GM18907 (cell line): Measurements from ENCODE around the gene FAM53B.

Source experiments
- ATAC-seq: cut with Tn5 transposase; IDR thresholded peaks from one replicate; pipeline ENCODE4 v1.9.1; 2021; ENCODE audit warnings: mild to moderate bottlenecking, moderate library complexity; ENCODE audit not compliant: unreplicated experiment

Gene FAM53B

GRCh38 chr10:124639206-124639605 lies 105.0 kb downstream of the FAM53B start:
- no peak for ATAC-seq

- no peak for ATAC-seq
These were observed 106.4 kb downstream of the FAM53B start for GRCh38 chr10:124637746-124638145.

- ATAC-seq: no peak
These were observed 107.0 kb downstream of the FAM53B start for GRCh38 chr10:124637091-124637700.

- no peak for ATAC-seq
These were observed 107.7 kb downstream of the FAM53B start for GRCh38 chr10:124636271-124636995.

GRCh38 chr10:124632566-124632965 lies 111.6 kb downstream of the FAM53B start:
- no peak for ATAC-seq

- ATAC-seq: no peak
These were observed 112.1 kb downstream of the FAM53B start for GRCh38 chr10:124632064-124632531.

GRCh38 chr10:124630551-124630950 lies 113.6 kb downstream of the FAM53B start:
- no peak for ATAC-seq

- ATAC-seq: no peak
These were observed 114.3 kb downstream of the FAM53B start for GRCh38 chr10:124629842-124630241.

GRCh38 chr10:124629415-124629814 lies 114.8 kb downstream of the FAM53B start:
- ATAC-seq: no peak

- no peak for ATAC-seq
These were observed 115.5 kb downstream of the FAM53B start for GRCh38 chr10:124628676-124629021.

- ATAC-seq: no peak
These were observed 116.1 kb downstream of the FAM53B start for GRCh38 chr10:124627866-124628675.

- ATAC-seq: peak; percentile 76
These were observed 117.3 kb downstream of the FAM53B start for GRCh38 chr10:124626759-124627380.

- no peak for ATAC-seq
These were observed 118.3 kb downstream of the FAM53B start for GRCh38 chr10:124625831-124626238.

GRCh38 chr10:124624895-124625294 lies 119.3 kb downstream of the FAM53B start:
- ATAC-seq: no peak

- ATAC-seq: no peak
These were observed 119.7 kb downstream of the FAM53B start for GRCh38 chr10:124624466-124624865.

- ATAC-seq: no peak
These were observed 120.2 kb downstream of the FAM53B start for GRCh38 chr10:124624006-124624405.

- no peak for ATAC-seq
These were observed 121.2 kb downstream of the FAM53B start for GRCh38 chr10:124622866-124623536.

GRCh38 chr10:124622158-124622557 lies 122.0 kb downstream of the FAM53B start:
- no peak for ATAC-seq

- no peak for ATAC-seq
These were observed 122.5 kb downstream of the FAM53B start for GRCh38 chr10:124621637-124622036.

- ATAC-seq: peak; percentile 50
These were observed 124.2 kb downstream of the FAM53B start for GRCh38 chr10:124619802-124620490.
